Activated T-helper 2 cell treated with anti-CD3 and anti-CD28 coated beads, Interferon-gamma antibody, Interleukin-2, Interleukin-4, amounts not matched to agents 10 μg/mL and 5 μg/mL and 100 μg/mL, durations not matched to agents 14 hours and 24 hours and 36 hours (primary cell): ENCODE measurements around the gene CDH23. TPM values are rescaled to one million over a fixed set of nuclear protein-coding genes. Genes with fewer than 3 reads are reported as not detected.

Experiments
- DNase-seq: peaks from one replicate; pipeline ENCODE4 v3.0.0; 2021; ENCODE audit warnings: low spot score
- H3K27ac Mint-ChIP-seq: one replicate; pipeline ENCODE4 v1.8.0; 2021; ENCODE audit warnings: mixed read lengths
- H3K27me3 Mint-ChIP-seq: one replicate; pipeline ENCODE4 v1.8.0; 2021; ENCODE audit warnings: low read depth, mixed read lengths
- H3K36me3 Mint-ChIP-seq: one replicate; pipeline ENCODE4 v1.8.0; 2021; ENCODE audit warnings: low read depth, mixed read lengths
- H3K4me1 Mint-ChIP-seq: one replicate; pipeline ENCODE4 v1.8.0; 2021; ENCODE audit warnings: low read depth, mixed read lengths
- H3K4me3 Mint-ChIP-seq: one replicate; pipeline ENCODE4 v1.8.0; 2021; ENCODE audit warnings: low read depth, mild to moderate bottlenecking, moderate library complexity, mixed read lengths
- H3K9me3 Mint-ChIP-seq: one replicate; pipeline ENCODE4 v1.8.0; 2021; ENCODE audit warnings: mixed read lengths
- intact Hi-C: fragments of 100-400 bp; cut with micrococcal nuclease; formaldehyde crosslinking; loops from one replicate; pipeline ENCODE4 v1.15.1; 2023
- total RNA-seq: library from RNA; stranded (reverse); gene quantifications from 2 replicates; pipeline ENCODE4 v1.2.3, GENCODE V29; 2022

Gene CDH23
- total RNA-seq, 1 donor from 2014 or later: 0.55 TPM

DNA sequence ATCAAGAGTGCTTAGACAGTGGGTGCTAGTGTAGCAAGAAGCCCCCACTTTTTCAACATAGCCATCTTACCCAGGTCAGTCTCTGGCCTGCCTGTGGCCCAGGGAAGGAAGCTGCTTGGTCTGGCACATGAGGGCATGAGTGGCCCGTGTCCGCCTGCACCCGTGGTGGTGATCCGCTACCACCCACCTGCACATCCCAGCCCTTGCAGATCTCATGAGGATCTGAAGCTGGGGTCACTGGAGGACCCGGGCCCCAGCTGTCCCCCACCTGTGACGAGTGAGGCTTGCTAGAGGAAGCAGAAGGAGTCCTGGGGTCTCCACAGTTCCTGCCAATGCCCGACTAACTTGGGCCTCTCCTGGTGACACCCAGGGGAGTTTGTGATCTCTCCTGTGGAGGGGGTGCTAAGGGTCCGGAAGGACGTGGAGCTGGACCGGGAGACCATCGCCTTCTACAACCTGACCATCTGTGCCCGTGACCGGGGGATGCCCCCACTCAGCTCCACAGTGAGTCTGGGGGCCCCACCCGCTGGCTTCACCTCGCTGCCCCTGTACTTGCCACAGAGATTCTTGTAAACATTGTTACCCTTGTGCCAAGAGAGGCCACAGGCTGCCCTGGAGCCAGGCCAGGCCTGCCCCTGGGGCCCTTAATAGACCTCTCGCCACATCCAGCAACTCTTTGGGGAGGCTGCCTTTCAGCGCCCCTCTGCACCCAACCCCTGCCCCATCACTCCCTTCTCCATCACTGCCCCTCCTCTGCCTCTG, 387.4 kb downstream of the CDH23 start:
- H3K27ac Mint-ChIP-seq: no peak overlapping the region
- intact Hi-C loops: no loop called here
- H3K9me3 Mint-ChIP-seq: no peaks in the 10 kb centered on the region
- H3K4me3 Mint-ChIP-seq: no peak overlapping the region
- H3K4me1 Mint-ChIP-seq: peaks cover 4% of the 10 kb centered on the region
- H3K27me3 Mint-ChIP-seq: peaks cover 2% of the 10 kb centered on the region
- no peak for DNase-seq
- H3K36me3 Mint-ChIP-seq: no peaks in the 10 kb centered on the region

DNA sequence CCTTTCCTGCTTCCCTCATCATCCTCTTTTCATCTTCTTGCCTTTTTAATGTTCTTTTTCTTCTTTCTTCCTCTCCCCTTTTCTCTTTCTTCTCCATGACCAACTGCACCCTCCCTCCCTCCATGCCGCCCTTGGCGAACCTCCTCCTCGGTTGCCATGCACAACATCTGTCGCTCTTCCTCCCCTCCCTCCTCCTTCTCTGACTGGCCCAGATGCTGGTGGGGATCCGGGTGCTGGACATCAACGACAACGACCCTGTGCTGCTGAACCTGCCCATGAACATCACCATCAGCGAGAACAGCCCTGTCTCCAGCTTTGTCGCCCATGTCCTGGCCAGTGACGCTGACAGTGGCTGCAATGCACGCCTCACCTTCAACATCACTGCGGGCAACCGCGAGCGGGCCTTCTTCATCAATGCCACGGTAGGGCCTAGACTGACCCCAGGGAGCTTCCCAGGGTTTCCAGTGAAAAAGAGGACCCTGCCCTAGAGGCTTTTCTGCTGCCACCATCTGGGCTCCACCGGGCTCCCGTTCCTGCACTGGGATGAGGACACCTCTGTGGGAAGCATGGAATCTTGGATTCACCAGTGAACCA, 388.1 kb downstream of the CDH23 start:
- DNase-seq: no peak
- Mint-ChIP-seq H3K27ac (no peak overlapping the region), H3K4me3 (no peak overlapping the region), H3K4me1 (peaks cover under 1% of the 10 kb centered on the region), H3K9me3 (no peaks in the 10 kb centered on the region), H3K36me3 (no peaks in the 10 kb centered on the region), H3K27me3 (peaks cover 2% of the 10 kb centered on the region)
- intact Hi-C loops: no loop called here

GRCh38 chr10:71788954-71789353, 392.2 kb downstream of the CDH23 start:
- Mint-ChIP-seq H3K27me3 (peaks cover 2% of the 10 kb centered on the region), H3K36me3 (no peaks in the 10 kb centered on the region), H3K4me3 (no peak overlapping the region), H3K4me1 (peaks cover 6% of the 10 kb centered on the region), H3K27ac (no peak overlapping the region), H3K9me3 (no peaks in the 10 kb centered on the region)
- intact Hi-C loops: no loop called here
- DNase-seq: no peak

GRCh38 chr10:71789871-71790270, 393.2 kb downstream of the CDH23 start:
- Mint-ChIP-seq H3K9me3 (no peaks in the 10 kb centered on the region), H3K36me3 (no peaks in the 10 kb centered on the region), H3K4me1 (peaks cover 6% of the 10 kb centered on the region), H3K27me3 (peaks cover 2% of the 10 kb centered on the region), H3K27ac (no peak overlapping the region), H3K4me3 (no peak overlapping the region)
- intact Hi-C loops: no loop called here
- DNase-seq: no peak

DNA sequence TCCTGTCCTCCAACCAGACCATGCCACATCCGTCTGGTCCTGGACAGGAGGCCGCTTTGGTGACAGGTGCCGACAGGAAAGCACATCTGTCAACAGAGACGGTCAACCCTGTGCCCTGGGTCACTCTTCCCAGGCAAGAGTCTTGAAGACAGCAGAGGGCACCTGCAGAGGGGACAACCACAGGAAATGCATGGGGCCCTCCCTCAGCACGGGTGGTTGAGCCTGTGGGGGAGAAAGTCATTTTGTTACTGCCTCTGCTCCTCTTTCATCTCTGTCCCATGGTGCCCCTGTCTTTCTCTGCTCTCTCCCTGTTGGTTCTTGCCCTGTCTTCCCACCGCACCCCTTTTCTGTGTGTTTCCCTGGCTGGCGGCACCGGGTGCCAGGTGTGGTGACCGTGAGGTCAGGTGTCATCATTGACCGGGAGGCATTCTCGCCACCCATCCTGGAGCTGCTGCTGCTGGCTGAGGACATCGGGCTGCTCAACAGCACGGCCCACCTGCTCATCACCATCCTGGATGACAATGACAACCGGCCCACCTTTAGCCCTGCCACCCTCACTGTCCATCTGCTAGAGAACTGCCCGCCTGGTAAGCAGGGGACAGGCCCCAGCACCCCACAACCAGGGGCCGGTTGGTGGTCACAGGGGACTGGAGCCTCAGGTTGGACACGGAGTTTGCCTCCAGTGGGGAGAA, 394.2 kb downstream of the CDH23 start:
- peaks cover 2% of the 10 kb centered on the region for H3K27me3 Mint-ChIP-seq
- intact Hi-C loops: no loop called here
- H3K4me1 Mint-ChIP-seq: peaks cover 6% of the 10 kb centered on the region
- DNase-seq: no peak
- no peaks in the 10 kb centered on the region for H3K36me3 Mint-ChIP-seq
- no peaks in the 10 kb centered on the region for H3K9me3 Mint-ChIP-seq
- H3K4me3 Mint-ChIP-seq: no peak overlapping the region
- H3K27ac Mint-ChIP-seq: no peak overlapping the region

DNA sequence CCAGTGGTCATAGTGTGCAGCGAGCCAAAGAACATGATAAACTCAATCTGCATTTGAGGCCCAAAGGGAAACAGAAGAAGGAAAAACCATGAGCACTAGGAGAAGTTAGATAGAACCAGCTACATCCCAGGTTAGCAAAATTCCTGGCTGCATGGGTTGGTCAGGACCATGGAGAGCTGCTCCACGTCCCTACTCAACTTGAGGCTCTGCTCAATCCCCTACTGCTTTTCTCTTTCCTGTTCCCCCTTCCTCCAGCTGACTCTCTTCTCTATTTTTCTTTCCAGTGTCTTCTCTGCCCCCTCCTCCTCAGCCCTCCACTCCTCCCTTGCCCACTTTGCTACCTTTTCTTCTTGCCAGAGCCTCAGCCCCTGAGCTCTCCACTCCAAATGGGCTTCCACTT, 398.5 kb downstream of the CDH23 start:
- Mint-ChIP-seq H3K27ac (no peak overlapping the region), H3K27me3 (no peaks in the 10 kb centered on the region), H3K36me3 (no peaks in the 10 kb centered on the region), H3K9me3 (no peaks in the 10 kb centered on the region), H3K4me1 (peaks cover 13% of the 10 kb centered on the region), H3K4me3 (no peak overlapping the region)
- DNase-seq: no peak
- intact Hi-C loops: no loop called here

DNA sequence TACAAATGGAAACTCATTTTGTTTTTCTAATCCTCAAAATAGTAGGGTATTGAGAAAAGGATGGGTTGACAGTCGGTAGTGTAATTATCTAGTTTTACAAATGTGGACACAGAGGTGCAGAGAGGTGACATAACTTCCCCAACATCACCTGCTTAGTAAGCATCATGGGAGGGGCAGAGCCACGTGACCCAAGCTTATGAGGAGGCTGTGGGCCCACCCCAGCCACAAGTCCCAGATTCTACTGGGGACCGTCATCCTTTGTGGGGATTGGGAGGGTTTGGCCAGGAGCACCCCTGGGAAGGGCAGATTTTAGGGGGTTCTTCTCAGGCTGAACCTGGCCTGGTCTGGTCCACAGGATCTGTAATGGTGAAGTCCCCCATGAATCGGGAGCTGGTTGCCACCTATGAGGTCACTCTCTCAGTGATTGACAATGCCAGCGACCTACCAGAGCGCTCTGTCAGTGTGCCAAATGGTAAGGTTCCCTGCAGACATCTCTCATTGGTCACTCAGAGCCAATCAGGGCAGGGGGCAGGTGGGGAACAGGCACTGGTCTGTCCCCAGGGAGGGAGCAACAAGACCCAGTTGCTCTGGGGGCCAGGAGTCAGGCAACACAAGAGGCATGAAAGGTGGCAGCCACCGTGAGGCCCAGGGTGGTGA, 400.2 kb downstream of the CDH23 start:
- Mint-ChIP-seq H3K9me3 (no peaks in the 10 kb centered on the region), H3K4me1 (peaks cover 6% of the 10 kb centered on the region), H3K4me3 (no peak overlapping the region), H3K27ac (no peak overlapping the region), H3K36me3 (no peaks in the 10 kb centered on the region), H3K27me3 (no peaks in the 10 kb centered on the region)
- DNase-seq: no peak
- intact Hi-C loops: no loop called here

DNA sequence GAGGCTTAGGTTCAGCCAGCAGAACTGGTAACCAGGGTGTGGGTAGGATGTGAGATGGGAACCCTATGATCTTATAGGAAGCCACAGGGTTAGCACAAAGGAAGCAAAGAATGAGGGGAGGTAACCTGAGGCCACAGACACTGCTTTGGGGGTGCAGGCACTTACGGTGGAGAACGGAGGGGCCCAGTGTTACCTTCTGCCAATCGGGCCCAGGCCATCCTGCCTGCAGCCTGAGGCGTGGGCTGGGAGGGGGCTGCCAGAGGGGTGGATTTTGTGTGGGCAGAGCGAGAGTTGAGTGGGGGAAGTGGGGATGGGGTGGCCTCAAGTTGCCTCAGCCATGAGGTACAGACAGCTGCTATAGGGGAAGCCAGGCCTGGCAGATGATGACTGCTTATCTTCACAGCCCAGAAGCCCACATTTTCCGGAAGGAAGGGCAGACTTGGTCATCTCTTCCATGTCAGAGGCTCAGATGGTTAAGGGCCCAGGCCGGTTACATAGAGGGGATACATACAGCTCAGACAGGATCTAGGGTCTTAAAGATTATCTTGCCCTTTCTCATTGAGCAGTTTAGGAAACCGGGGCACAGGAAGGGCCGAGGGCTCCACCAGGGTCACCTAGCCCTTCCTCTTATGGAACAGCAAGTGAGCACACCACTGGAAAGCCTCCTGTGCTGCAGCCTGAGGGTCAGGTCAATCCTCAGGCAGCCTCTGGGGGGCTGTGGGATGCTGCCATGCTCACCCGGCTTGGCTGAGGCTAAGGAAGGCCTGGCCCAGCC, 401.0 kb downstream of the CDH23 start:
- Mint-ChIP-seq H3K4me1 (peaks cover 6% of the 10 kb centered on the region), H3K36me3 (no peaks in the 10 kb centered on the region), H3K9me3 (no peaks in the 10 kb centered on the region), H3K4me3 (no peak overlapping the region), H3K27me3 (no peaks in the 10 kb centered on the region), H3K27ac (no peak overlapping the region)
- no peak for DNase-seq
- intact Hi-C loops: no loop called here

GRCh38 chr10:71798308-71798624, 401.5 kb downstream of the CDH23 start:
- H3K36me3 Mint-ChIP-seq: no peaks in the 10 kb centered on the region
- H3K4me1 Mint-ChIP-seq: peaks cover 6% of the 10 kb centered on the region
- H3K9me3 Mint-ChIP-seq: no peaks in the 10 kb centered on the region
- intact Hi-C loops: no loop called here
- no peak overlapping the region for H3K27ac Mint-ChIP-seq
- H3K4me3 Mint-ChIP-seq: no peak overlapping the region
- DNase-seq: no peak
- no peaks in the 10 kb centered on the region for H3K27me3 Mint-ChIP-seq

DNA sequence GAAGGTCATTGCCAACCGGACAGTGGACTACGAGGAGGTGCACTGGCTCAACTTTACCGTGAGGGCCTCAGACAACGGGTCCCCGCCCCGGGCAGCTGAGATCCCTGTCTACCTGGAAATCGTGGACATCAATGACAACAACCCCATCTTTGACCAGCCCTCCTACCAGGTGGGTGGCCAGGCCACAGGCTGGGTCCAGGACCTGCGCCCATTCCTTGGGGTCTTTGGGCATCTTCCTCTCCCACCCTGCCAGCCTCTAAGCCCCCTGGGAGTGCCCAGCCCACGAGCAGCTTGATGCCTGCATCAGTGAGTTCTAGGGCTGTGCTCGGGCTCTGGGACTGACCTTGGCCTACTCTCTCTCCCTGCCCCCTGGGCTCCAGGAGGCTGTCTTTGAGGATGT, 402.4 kb downstream of the CDH23 start:
- intact Hi-C loops: no loop called here
- no peak for DNase-seq
- no peak overlapping the region for H3K27ac Mint-ChIP-seq
- H3K9me3 Mint-ChIP-seq: no peaks in the 10 kb centered on the region
- H3K36me3 Mint-ChIP-seq: no peaks in the 10 kb centered on the region
- H3K4me3 Mint-ChIP-seq: no peak overlapping the region
- peaks cover 2% of the 10 kb centered on the region for H3K27me3 Mint-ChIP-seq
- H3K4me1 Mint-ChIP-seq: peaks cover 6% of the 10 kb centered on the region

- Mint-ChIP-seq H3K27ac (no peak overlapping the region), H3K4me3 (no peak overlapping the region)
Observed at GRCh38 chr10:71799608-71800453, 403.1 kb downstream of the CDH23 start.

DNA sequence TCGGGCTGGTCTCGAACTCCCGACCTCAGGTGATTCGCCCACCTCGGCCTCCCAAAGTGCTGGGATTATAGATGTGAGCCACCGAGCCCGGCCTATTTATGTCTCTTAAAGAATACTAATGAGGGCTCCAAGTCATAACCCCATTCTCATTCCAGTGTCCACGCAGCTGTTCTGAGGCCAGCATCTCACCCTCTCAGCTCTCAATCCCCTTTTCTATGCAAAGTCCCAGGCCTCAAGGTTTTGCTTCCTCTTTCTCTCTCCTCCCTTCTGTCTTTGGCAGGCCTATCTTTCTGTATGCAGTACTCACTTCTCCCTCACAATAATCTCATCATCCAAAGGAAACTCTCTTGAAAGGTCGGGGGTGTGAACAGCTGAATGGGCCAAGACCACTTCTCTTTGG, 404.6 kb downstream of the CDH23 start:
- no peaks in the 10 kb centered on the region for H3K36me3 Mint-ChIP-seq
- peaks cover 6% of the 10 kb centered on the region for H3K4me1 Mint-ChIP-seq
- H3K27me3 Mint-ChIP-seq: peaks cover 6% of the 10 kb centered on the region
- no peak for DNase-seq
- H3K9me3 Mint-ChIP-seq: no peaks in the 10 kb centered on the region
- no peak overlapping the region for H3K27ac Mint-ChIP-seq
- no peak overlapping the region for H3K4me3 Mint-ChIP-seq
- intact Hi-C loops: no loop called here

More at GRCh38 chr10:71799608-71800453, 403.1 kb downstream of the CDH23 start:
- Mint-ChIP-seq H3K36me3 (no peaks in the 10 kb centered on the region), H3K4me1 (peaks cover 6% of the 10 kb centered on the region), H3K27me3 (peaks cover 6% of the 10 kb centered on the region), H3K9me3 (no peaks in the 10 kb centered on the region)
- intact Hi-C loops: no loop called here
- DNase-seq: no peak
